Right lobe of liver (tissue), 6 donors: Measurements from ENCODE around the gene KRTAP10-10. TPM values are rescaled to one million over a fixed set of nuclear protein-coding genes. Genes with fewer than 3 reads are reported as not detected.

Experiments
- ATAC-seq, 4 donors: fragments of 200-7000 bp; cut with Tn5 transposase; one replicate each; pipeline ENCODE4 v1.9.1; 2020; ENCODE audit warnings: mild to moderate bottlenecking in 4 of 4, moderate library complexity in 4 of 4
- DNase-seq, 3 donors: peaks; one replicate each; pipeline ENCODE4 v3.0.0-alpha.2; 2020
- H3K27ac ChIP-seq, 3 donors: fragments of 200-600 bp; one replicate each; pipeline ENCODE4 v1.8.0; 2022
- H3K27me3 ChIP-seq, 2 donors: fragments of 200-600 bp; one replicate each; pipeline ENCODE4 v1.8.0; 2022
- H3K36me3 ChIP-seq, 4 donors: fragments of 200-600 bp; sonication (generic) in 1 of 4; one replicate each; pipeline versions ENCODE4 v1.5.1 to v1.8.0; 2017 to 2022; ENCODE audit warnings: control low read depth in 1 of 4
- H3K4me1 ChIP-seq, 4 donors: fragments of 200-600 bp; sonication (generic) in 1 of 4; one replicate each; pipeline versions ENCODE4 v1.5.1 to v1.8.0; 2017 to 2022; ENCODE audit warnings: control low read depth in 1 of 4
- H3K4me3 ChIP-seq, 3 donors: fragments of 200-600 bp; one replicate each; pipeline ENCODE4 v1.8.0; 2022
- H3K9me3 ChIP-seq, 4 donors: fragments of 200-600 bp; sonication (generic) in 1 of 4; one replicate each; pipeline versions ENCODE4 v1.5.1 to v1.8.0; 2017 to 2022; ENCODE audit warnings: control low read depth in 1 of 4
- CTCF ChIP-seq, 4 donors: fragments of 200-600 bp in 3 of 4; fragments of 450-650 bp in 1 of 4; IDR thresholded peaks; one replicate each; pipeline versions ENCODE4 v1.5.1 to v1.8.0; 2016 to 2022; ENCODE audit warnings: antibody characterized with exemption in 4 of 4, mild to moderate bottlenecking in 2 of 4
- POLR2A ChIP-seq: fragments of 450-650 bp; IDR thresholded peaks from one replicate; pipeline ENCODE4 v1.6.1; 2017; ENCODE audit warnings: antibody characterized with exemption, mild to moderate bottlenecking
- WGBS: methylation state at CpG from one replicate; pipeline ENCODE4 v1.1.6; 2018; ENCODE audit warnings: low coverage, low lambda C conversion rate; ENCODE audit not compliant: insufficient coverage; ENCODE audit errors: missing lambda C conversion rate; 5-methylcytosine and 5-hydroxymethylcytosine counted together
- intact Hi-C, 2 donors: fragments of 100-400 bp; cut with DNase I; formaldehyde crosslinking; loops; one replicate each; pipeline versions ENCODE4 v1.11.2 to v1.14.1; 2022
- total RNA-seq, 6 experiments: library from RNA; depleted of rRNA in 2 of 6; stranded (reverse); fragments of >200 nt in 2 of 6; fragmentation: NEBNext Ultra II Directional in 3 of 6; extraction: Animal tissue kit (Norgen Biotek cat#: 25700) in 3 of 6; gene quantifications; one replicate each; pipeline versions ENCODE4 v1.1.0 to v1.2.4, GENCODE V29; 2016 to 2023
- donor health status: DM: no; HTN: yes; CAD: no.
- donor health status: DM: no; HTN: no; CAD: no.
- donor health status: DM: no; HTN: no; CAD: no.
- donor health status: DM: no; HTN: yes; CAD: no.
- donor health status: DM: no; HTN: yes; CAD: no.

Gene KRTAP10-10
- total RNA-seq, 6 experiments from 2014 or later: not detected

GRCh38 chr21:44613386-44614155 lies 23.6 kb upstream of the KRTAP10-10 start:
- Histone ChIP-seq H3K4me1 (no peaks in the 10 kb centered on the region), H3K36me3 (no peaks in the 10 kb centered on the region), H3K4me3 (no peak overlapping the region), H3K27ac (no peak overlapping the region), H3K9me3 (no peaks in the 10 kb centered on the region), H3K27me3 (no peaks in the 10 kb centered on the region)
- WGBS: 78% methylated on average over 8 of the region's 26 CpGs
- DNase-seq (peak in 1 of 3 donors; percentile 49), ATAC-seq (peak in 1 of 4 donors; percentile 24)
- TF ChIP-seq POLR2A (no peak), CTCF (IDR thresholded peaks at IDR 0.05) (no peak)
- intact Hi-C loops: no loop called here

DNA sequence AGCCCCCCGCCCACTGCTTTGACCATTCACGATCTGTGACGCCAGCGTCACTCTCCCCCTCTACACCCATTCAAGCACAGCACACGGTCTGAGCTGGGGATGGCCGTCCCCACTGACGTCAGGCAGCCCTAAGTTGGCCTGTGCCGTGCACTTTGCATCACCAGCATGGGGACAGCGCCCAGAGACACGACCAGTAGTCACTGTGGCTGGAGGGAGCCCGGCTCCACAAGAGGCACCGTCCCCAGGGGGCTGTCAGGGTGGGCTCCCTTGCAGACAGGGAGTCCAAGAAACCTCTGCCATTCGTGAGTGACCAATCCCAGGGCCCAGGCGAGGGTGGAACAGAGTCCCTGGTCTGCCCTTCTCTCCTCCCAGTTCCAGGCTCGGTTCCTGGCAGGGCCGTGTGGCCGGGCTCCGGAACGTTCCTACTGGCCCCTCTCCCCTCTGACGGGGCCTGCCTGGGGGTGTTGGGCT lies 23.0 kb upstream of the KRTAP10-10 start:
- no peak for ATAC-seq
- Histone ChIP-seq H3K4me1 (no peaks in the 10 kb centered on the region), H3K36me3 (no peaks in the 10 kb centered on the region), H3K9me3 (no peaks in the 10 kb centered on the region), H3K4me3 (no peak overlapping the region), H3K27ac (no peak overlapping the region), H3K27me3 (no peaks in the 10 kb centered on the region)
- intact Hi-C loops: no loop called here
- no peak for DNase-seq
- WGBS: no CpG with 5 or more reads among the region's 20 CpGs
- TF ChIP-seq POLR2A (no peak), CTCF (IDR thresholded peaks at IDR 0.05) (no peak)

- intact Hi-C loops: no loop called here
Measured at GRCh38 chr21:44614961-44615391, 22.2 kb upstream of the KRTAP10-10 start.

GRCh38 chr21:44615466-44615865 lies 21.7 kb upstream of the KRTAP10-10 start:
- no peak overlapping the region for H3K27ac ChIP-seq
- DNase-seq (no peak), ATAC-seq (no peak)
- 69% methylated on average over 8 of the region's 8 CpGs for WGBS
- no peaks in the 10 kb centered on the region for H3K36me3 ChIP-seq
- intact Hi-C loops: no loop called here
- H3K4me3 ChIP-seq: no peak overlapping the region
- H3K27me3 ChIP-seq: no peaks in the 10 kb centered on the region
- no peaks in the 10 kb centered on the region for H3K4me1 ChIP-seq
- TF ChIP-seq POLR2A (no peak), CTCF (IDR thresholded peaks at IDR 0.05) (no peak)
- H3K9me3 ChIP-seq: no peaks in the 10 kb centered on the region

More at GRCh38 chr21:44614961-44615391, 22.2 kb upstream of the KRTAP10-10 start:
- Histone ChIP-seq H3K27ac (no peak overlapping the region), H3K4me3 (no peak overlapping the region), H3K36me3 (no peaks in the 10 kb centered on the region), H3K27me3 (no peaks in the 10 kb centered on the region), H3K4me1 (no peaks in the 10 kb centered on the region), H3K9me3 (no peaks in the 10 kb centered on the region)
- DNase-seq (no peak), ATAC-seq (no peak)
- no peak for TF ChIP-seq CTCF (IDR thresholded peaks at IDR 0.05)
- no peak for TF ChIP-seq POLR2A
- 60% methylated on average over 2 of the region's 28 CpGs for WGBS
